Activated naive CD8-positive, alpha-beta T cell (primary cell): Measurements from ENCODE around the gene TEKT1.
"Not testable (repeated sequence)": the region's sequence is repeated elsewhere in the genome, so short reads cannot be mapped to it uniquely, and the experiment has no call there.

Experiments
- H3K27ac Mint-ChIP-seq: one replicate; pipeline ENCODE4 v1.8.0; 2021; ENCODE audit warnings: mixed read lengths
- H3K27me3 Mint-ChIP-seq: one replicate; pipeline ENCODE4 v1.8.0; 2021; ENCODE audit warnings: mixed read lengths
- H3K36me3 Mint-ChIP-seq: one replicate; pipeline ENCODE4 v1.8.0; 2021; ENCODE audit warnings: mixed read lengths
- H3K4me1 Mint-ChIP-seq: one replicate; pipeline ENCODE4 v1.8.0; 2021; ENCODE audit warnings: low read depth, mixed read lengths
- H3K4me3 Mint-ChIP-seq: one replicate; pipeline ENCODE4 v1.8.0; 2021; ENCODE audit warnings: mild to moderate bottlenecking, mixed read lengths
- H3K9me3 Mint-ChIP-seq: one replicate; pipeline ENCODE4 v1.8.0; 2021; ENCODE audit warnings: low read depth, mixed read lengths

TEKT1 gene

DNA sequence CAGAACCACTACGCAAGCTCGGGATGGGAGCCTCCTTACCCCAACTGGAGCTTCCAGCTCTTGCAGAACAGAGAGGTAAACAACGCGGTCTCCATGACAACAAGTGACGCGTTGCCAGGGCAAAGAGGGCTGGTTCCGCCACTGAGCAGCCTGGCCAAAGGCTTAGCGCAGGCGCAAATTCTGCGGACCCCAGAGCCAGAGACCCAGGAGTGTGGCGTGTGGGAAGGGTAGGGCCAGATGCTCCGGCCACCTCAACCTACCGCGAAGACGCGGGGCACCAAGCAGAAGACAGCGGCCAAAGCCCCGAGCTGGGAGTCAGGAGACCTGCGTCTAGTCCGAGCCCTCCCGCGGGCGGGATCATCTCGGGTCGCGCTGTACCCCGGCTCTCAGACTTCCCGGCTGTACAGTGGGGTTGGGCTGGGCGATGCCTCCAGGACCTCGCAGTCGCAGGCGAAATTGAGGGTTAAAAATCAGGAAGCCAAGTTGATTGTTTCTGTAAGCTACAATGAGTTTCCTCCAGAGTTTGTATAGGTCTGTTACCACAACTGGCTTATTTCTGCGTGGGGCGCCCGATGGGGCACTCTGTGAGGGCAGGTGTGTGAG, at the start of gene TEKT1:
TEKT1 (minus strand) TSS at position 69 of the 603 bp plus-strand sequence. CDS start 1,353 bp downstream, outside the sequence.
- Mint-ChIP-seq H3K4me1 (peaks cover 12% of the 10 kb centered on the region), H3K27ac (no peak within 1 kb of the TSS), H3K27me3 (peaks cover 29% of the 10 kb centered on the region), H3K36me3 (no peaks in the 10 kb centered on the region), H3K9me3 (no peaks in the 10 kb centered on the region), H3K4me3 (peak within 1 kb of the TSS; percentile 86)

DNA sequence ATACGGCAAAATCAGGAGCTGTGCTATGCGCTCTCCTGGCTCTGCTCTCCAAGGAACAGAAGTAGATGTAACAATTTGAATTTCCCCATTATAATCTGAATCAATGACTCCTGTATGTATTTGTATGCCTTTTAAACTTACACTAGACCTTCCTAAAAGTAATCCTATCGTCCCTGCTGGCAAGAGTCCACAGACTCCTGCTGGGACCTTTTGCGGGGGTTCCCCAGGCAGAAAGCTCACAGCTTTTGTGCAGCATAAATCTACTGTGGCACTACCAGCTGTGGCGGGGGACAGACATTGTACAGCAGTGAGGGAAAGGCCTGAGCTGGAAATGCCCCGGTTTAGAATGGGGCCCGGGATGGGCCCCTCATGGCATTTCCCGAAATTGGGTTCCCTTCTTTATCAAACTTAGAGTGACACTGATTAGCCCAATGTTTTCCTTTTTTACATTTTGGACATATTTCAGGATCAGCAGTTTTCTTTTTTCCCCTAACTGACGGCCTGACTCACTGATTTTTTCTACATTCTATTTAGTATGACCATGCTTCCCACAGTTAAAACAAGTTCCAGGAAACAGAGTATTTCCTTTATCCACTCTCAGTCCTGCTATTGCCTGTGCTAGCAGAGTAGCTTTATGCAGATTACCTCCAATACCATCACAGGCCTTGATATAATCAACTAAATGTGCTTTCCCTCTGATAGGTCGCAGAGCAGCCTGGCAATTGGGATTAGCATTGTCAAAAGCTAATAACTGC, 47.9 kb upstream of the TEKT1 start:
- H3K36me3 Mint-ChIP-seq = not testable (repeated sequence)

DNA sequence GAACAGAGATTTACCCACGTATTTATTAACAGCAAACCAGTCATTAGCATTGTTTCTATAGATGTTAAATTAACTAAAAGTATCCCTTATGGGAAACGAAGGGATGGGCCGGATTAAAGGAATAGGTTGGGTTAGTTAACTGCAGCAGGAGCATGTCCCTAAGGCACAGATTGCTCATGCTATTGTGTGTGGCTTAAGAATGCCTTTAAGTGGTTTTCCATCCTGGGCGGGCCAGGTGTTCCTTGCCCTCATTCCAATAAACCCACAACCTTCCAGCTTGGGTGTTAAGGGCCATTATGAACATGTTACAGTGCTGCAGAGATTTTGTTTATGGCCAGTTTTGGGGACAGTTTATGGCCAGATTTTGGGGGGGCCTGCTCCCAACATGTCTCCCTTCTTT, 43.7 kb upstream of the TEKT1 start:
- H3K27me3 Mint-ChIP-seq = peaks cover 15% of the 10 kb centered on the region
- not testable (repeated sequence) for H3K9me3 Mint-ChIP-seq, H3K27ac Mint-ChIP-seq, H3K36me3 Mint-ChIP-seq, H3K4me3 Mint-ChIP-seq, H3K4me1 Mint-ChIP-seq

More for the DNA sequence above, 47.9 kb upstream of the TEKT1 start:
- not testable (repeated sequence) for H3K4me1 Mint-ChIP-seq, H3K27ac Mint-ChIP-seq, H3K4me3 Mint-ChIP-seq
- H3K27me3 Mint-ChIP-seq = peaks cover 16% of the 10 kb centered on the region
- peaks cover 21% of the 10 kb centered on the region for H3K9me3 Mint-ChIP-seq

DNA sequence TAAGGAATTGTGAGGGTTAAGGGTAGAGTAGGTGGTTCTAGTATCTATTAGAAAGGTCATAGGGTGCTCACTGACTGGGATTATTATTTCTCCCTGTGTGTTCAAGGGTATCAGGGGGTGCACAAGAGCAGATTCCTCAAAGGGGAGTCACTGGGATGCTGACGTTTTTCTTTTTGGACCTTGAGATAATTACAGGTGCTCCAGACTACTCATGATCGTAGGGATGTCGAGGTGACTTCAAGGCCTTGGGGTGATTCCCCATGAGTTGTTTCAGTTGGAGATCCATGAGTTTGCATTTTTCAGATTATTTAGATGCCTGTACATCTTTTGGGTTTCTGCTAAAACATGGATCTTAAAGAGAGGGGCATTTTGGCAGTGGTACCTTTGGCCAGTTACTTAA, 41.4 kb upstream of the TEKT1 start:
- H3K9me3 Mint-ChIP-seq = no peaks in the 10 kb centered on the region
- no peaks in the 10 kb centered on the region for H3K36me3 Mint-ChIP-seq
- H3K4me1 Mint-ChIP-seq = no peaks in the 10 kb centered on the region
- no peak overlapping the region for H3K4me3 Mint-ChIP-seq
- H3K27me3 Mint-ChIP-seq = peaks cover 9% of the 10 kb centered on the region
- H3K27ac Mint-ChIP-seq = no peak overlapping the region

- H3K9me3 Mint-ChIP-seq = no peaks in the 10 kb centered on the region
These were observed 39.3 kb upstream of the TEKT1 start for GRCh38 chr17:6870841-6871240.

GRCh38 chr17:6868582-6868981, 37.1 kb upstream of the TEKT1 start:
- H3K27ac Mint-ChIP-seq = no peak overlapping the region
- peaks cover 14% of the 10 kb centered on the region for H3K27me3 Mint-ChIP-seq
- no peak overlapping the region for H3K4me3 Mint-ChIP-seq
- H3K4me1 Mint-ChIP-seq = peaks cover 1% of the 10 kb centered on the region
- no peaks in the 10 kb centered on the region for H3K9me3 Mint-ChIP-seq
- H3K36me3 Mint-ChIP-seq = no peaks in the 10 kb centered on the region

More at GRCh38 chr17:6870841-6871240, 39.3 kb upstream of the TEKT1 start:
- Mint-ChIP-seq H3K4me3 (no peak overlapping the region), H3K27ac (no peak overlapping the region), H3K36me3 (no peaks in the 10 kb centered on the region), H3K4me1 (no peaks in the 10 kb centered on the region), H3K27me3 (peaks cover 9% of the 10 kb centered on the region)

GRCh38 chr17:6867849-6868248, 36.3 kb upstream of the TEKT1 start:
- Mint-ChIP-seq H3K9me3 (no peaks in the 10 kb centered on the region), H3K27ac (no peak overlapping the region), H3K4me3 (no peak overlapping the region), H3K4me1 (peaks cover 6% of the 10 kb centered on the region), H3K36me3 (no peaks in the 10 kb centered on the region), H3K27me3 (peaks cover 18% of the 10 kb centered on the region)

- peaks cover 14% of the 10 kb centered on the region for H3K4me1 Mint-ChIP-seq
- H3K27me3 Mint-ChIP-seq = peaks cover 12% of the 10 kb centered on the region
- no peaks in the 10 kb centered on the region for H3K36me3 Mint-ChIP-seq
- no peaks in the 10 kb centered on the region for H3K9me3 Mint-ChIP-seq
- no peak overlapping the region for H3K27ac Mint-ChIP-seq
- no peak overlapping the region for H3K4me3 Mint-ChIP-seq
These were observed 31.3 kb upstream of the TEKT1 start for GRCh38 chr17:6862825-6863224.

- H3K9me3 Mint-ChIP-seq = no peaks in the 10 kb centered on the region
- peaks cover 14% of the 10 kb centered on the region for H3K4me1 Mint-ChIP-seq
- no peak overlapping the region for H3K27ac Mint-ChIP-seq
- no peaks in the 10 kb centered on the region for H3K36me3 Mint-ChIP-seq
- H3K4me3 Mint-ChIP-seq = no peak overlapping the region
- peaks cover 12% of the 10 kb centered on the region for H3K27me3 Mint-ChIP-seq
These were observed 30.6 kb upstream of the TEKT1 start for GRCh38 chr17:6862122-6862521.

- no peak overlapping the region for H3K27ac Mint-ChIP-seq
- no peaks in the 10 kb centered on the region for H3K36me3 Mint-ChIP-seq
- peaks cover 6% of the 10 kb centered on the region for H3K27me3 Mint-ChIP-seq
- H3K4me3 Mint-ChIP-seq = no peak overlapping the region
- peaks cover 17% of the 10 kb centered on the region for H3K4me1 Mint-ChIP-seq
- no peaks in the 10 kb centered on the region for H3K9me3 Mint-ChIP-seq
These were observed 26.4 kb upstream of the TEKT1 start for GRCh38 chr17:6857904-6858303.

DNA sequence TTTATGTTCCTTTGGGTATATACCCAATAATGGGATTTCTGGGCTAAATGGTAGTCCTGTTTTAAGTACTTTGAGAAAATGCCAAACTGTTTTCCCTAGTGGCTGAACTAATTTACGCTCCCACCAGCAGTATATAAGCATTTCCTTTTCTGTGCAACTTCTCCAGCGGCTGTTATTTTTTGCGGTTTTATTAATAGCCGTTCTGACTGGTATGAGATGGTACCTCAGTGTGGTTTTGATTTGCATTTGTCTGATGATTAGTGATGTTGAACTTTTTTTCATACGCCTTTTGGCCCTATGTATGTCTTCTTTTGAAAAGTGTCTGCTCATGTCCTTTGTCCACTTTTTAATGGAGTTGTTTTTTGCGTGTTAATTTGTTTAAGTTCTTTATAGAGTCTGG, 25.8 kb upstream of the TEKT1 start:
- Mint-ChIP-seq H3K27me3 (peaks cover 6% of the 10 kb centered on the region), H3K27ac (no peak overlapping the region), H3K36me3 (no peaks in the 10 kb centered on the region)

DNA sequence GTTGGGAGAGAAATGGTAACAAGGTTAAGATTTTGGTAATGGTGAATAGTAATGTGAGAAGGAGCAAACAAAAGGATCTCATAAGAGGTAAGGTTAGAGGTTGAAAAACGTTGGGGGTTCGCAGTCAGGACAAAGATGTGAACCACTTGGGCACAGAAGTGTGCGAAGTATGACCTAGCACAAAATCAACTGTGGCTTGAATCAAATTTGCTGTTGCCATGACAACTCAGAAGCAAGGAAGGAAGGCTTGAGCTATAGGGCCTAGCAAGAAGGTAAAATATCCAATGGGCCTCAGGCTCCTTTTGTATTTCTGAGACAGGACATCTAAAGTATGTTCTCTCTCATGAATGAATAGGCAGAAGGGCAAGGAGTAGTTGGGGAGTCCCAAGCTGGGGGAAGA, 24.5 kb upstream of the TEKT1 start:
- Mint-ChIP-seq H3K4me3 (no peak overlapping the region), H3K9me3 (no peaks in the 10 kb centered on the region), H3K27ac (no peak overlapping the region), H3K27me3 (peaks cover 5% of the 10 kb centered on the region), H3K36me3 (no peaks in the 10 kb centered on the region), H3K4me1 (peaks cover 8% of the 10 kb centered on the region)

More for the DNA sequence above, 25.8 kb upstream of the TEKT1 start:
- H3K4me3 Mint-ChIP-seq = no peak overlapping the region
- peaks cover 11% of the 10 kb centered on the region for H3K4me1 Mint-ChIP-seq
- H3K9me3 Mint-ChIP-seq = no peaks in the 10 kb centered on the region

DNA sequence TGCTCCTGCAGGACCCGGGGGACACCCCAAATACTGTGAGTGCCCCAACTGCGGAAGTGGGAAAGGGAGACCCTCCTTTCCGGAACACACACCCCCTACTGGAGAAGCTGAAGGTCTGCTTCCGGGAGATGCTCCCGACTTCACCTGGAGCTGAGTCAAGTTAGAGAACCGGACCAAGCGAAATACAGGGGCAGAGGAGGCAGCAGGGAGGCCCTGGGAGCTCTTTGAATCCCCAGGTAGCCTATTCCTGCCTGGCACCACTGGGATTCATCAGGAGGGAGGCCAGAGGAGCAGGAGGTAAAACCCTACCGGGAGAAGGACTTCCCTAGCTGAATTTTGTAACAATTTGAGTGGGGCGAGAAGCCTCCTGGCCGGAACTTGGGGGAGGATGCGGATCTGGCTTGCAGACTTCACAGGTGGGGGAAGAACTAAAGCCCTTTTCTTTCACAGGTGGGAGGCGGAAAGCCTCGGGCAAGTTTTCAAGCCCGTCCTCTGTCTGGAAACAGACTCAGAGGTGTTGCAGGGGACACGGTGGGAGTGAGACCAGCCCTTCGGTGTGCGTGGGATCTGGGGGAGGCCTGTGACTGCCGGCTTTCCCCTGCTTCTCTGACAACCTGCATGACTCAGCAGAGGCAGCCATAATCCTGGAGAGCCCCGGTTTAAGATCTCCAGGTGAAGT, 22.4 kb upstream of the TEKT1 start:
- no peaks in the 10 kb centered on the region for H3K9me3 Mint-ChIP-seq
- no peaks in the 10 kb centered on the region for H3K36me3 Mint-ChIP-seq
- H3K27ac Mint-ChIP-seq = peak overlapping the region; percentile 18
- peaks cover 8% of the 10 kb centered on the region for H3K4me1 Mint-ChIP-seq
- H3K27me3 Mint-ChIP-seq = peaks cover 2% of the 10 kb centered on the region
- peak overlapping the region; percentile 77 for H3K4me3 Mint-ChIP-seq

DNA sequence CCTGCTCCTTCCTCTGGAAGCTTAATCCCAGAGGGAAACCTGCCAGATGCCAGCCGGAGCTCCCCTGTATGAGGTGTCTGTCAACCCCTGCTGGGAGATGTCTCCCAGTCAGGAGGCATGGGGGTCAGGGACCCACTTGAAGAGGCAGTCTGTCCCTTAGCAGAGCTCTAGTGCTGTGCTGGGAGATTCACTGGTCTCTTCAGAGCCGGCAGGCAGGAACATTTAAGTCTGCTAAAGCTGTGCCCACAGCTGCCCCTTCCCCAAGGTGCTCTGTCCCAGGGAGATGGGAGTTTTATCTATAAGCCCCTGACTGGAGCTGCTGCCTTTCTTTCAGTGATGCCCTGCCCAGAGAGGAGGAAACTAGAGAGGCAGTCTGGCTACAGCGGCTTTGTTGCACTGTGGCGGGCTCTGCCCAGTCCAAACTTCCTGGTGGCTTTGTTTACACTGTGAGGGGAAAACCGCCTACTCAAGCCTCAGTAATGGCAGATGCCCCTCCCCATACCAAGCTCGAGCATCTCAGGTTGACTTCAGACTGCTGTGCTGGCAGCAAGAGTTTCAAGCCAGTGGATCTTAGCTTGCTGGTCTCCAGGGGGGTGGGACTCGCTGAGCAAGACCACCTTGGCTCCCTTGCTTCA, 17.1 kb upstream of the TEKT1 start:
- H3K4me1 Mint-ChIP-seq, H3K27me3 Mint-ChIP-seq: not testable (repeated sequence)

GRCh38 chr17:6846138-6846537, 14.6 kb upstream of the TEKT1 start:
- not testable (repeated sequence) for H3K4me3 Mint-ChIP-seq, H3K27ac Mint-ChIP-seq, H3K4me1 Mint-ChIP-seq, H3K36me3 Mint-ChIP-seq, H3K9me3 Mint-ChIP-seq
- peaks cover 12% of the 10 kb centered on the region for H3K27me3 Mint-ChIP-seq

More for the DNA sequence above, 17.1 kb upstream of the TEKT1 start:
- H3K27ac Mint-ChIP-seq, H3K36me3 Mint-ChIP-seq, H3K4me3 Mint-ChIP-seq, H3K9me3 Mint-ChIP-seq: not testable (repeated sequence)
